HCT116 (cell line): Measurements from ENCODE around the gene KCNMB4. TPM values are rescaled to one million over a fixed set of nuclear protein-coding genes. Genes with fewer than 3 reads are reported as not detected.

Experiments
- ATAC-seq: fragments of 200-7000 bp; cut with Tn5 transposase; 2 replicates; pipeline ENCODE4 v1.9.1; 2020; ENCODE audit warnings: mild to moderate bottlenecking, moderate library complexity
- BruUV-seq: library from RNA; stranded (reverse); fragments of 400-500 nt; replicated peaks from 2 replicates; lab custom pipeline; 2021; lab: Mats Ljungman, UMichigan
- CTCF ChIA-PET: fragments of 300-600 bp; sonication (Branson Sonifier 250); formaldehyde crosslinking; loops from one replicate; lab custom pipeline; 2021; ENCODE audit warnings: antibody characterized with exemption; lab: Charles Lee
- POLR2A ChIA-PET: fragments of 300-600, 350-600 bp; sonication (Branson Sonifier 250); formaldehyde crosslinking; loops from one replicate; lab custom pipeline; 2021; ENCODE audit warnings: antibody characterized with exemption; lab: Charles Lee
- RAD21 ChIA-PET, 2 experiments: fragments of 300-600 bp; sonication (Branson Sonifier 250); formaldehyde crosslinking; loops; one replicate each; lab custom pipeline; 2023; ENCODE audit warnings: low total read pairs in 2 of 2; ENCODE audit not compliant: uncharacterized antibody in 2 of 2, unreplicated experiment in 2 of 2, low non-redundant PET in 1 of 2; lab: Charles Lee
- DNase-seq: peaks from one replicate; pipeline ENCODE4 v3.0.0-alpha.2; 2010; ENCODE audit warnings: low read depth, low spot score
- H2AFZ ChIP-seq: fragments of 200-600 bp; shearing (Covaris generic), sonication (generic); 2 replicates; pipeline ENCODE4 v1.6.1; 2017; ENCODE audit warnings: low read depth, mixed run types, mixed read lengths, antibody characterized with exemption, low read length; ENCODE audit not compliant: poor library complexity, severe bottlenecking
- H3K27ac ChIP-seq: 2 replicates; pipeline ENCODE4 v1.5.1; 2012; ENCODE audit warnings: low read depth, low read length
- H3K27me3 ChIP-seq: fragments of 200-600 bp; sonication (generic); 2 replicates; pipeline ENCODE4 v1.6.1; 2016; ENCODE audit warnings: mixed run types, low read length, mixed read lengths; ENCODE audit not compliant: insufficient read depth
- H3K36me3 ChIP-seq, 2 experiments: fragments of 200-500 bp in 1 of 2; fragments of 200-600 bp in 1 of 2; sonication (Bioruptor generic) in 1 of 2; sonication (generic) in 1 of 2; 2 replicates each; pipeline versions ENCODE4 v1.5.1 to v1.6.1; 2014 to 2016; ENCODE audit warnings: low read length in 2 of 2, inconsistent platforms in 1 of 2, mixed read lengths in 1 of 2, mixed run types in 1 of 2; ENCODE audit not compliant: insufficient read depth in 2 of 2, control insufficient read depth in 1 of 2
- H3K4me1 ChIP-seq, 2 experiments: fragments of 200-600 bp in 1 of 2; sonication (generic) in 1 of 2; 2 replicates each; pipeline versions ENCODE4 v1.5.1 to v1.6.1; 2012 to 2017; ENCODE audit warnings: low read length in 2 of 2, inconsistent platforms in 1 of 2, mild to moderate bottlenecking in 1 of 2, mixed read lengths in 1 of 2, mixed run types in 1 of 2, moderate library complexity in 1 of 2; ENCODE audit not compliant: insufficient read depth in 2 of 2, control insufficient read depth in 1 of 2
- H3K4me2 ChIP-seq: fragments of 200-600 bp; sonication (generic); 2 replicates; pipeline ENCODE4 v1.6.1; 2017; ENCODE audit warnings: mixed run types, low read length, mixed read lengths
- H3K4me3 ChIP-seq, 2 experiments: fragments of 200-600 bp in 1 of 2; sonication (generic) in 1 of 2; replicated peaks in 1 of 2; 2 replicates each; pipeline ENCODE4 v1.5.1; 2011 to 2016; ENCODE audit warnings: low read length in 2 of 2, control low read depth in 1 of 2, low read depth in 1 of 2, mild to moderate bottlenecking in 1 of 2, mixed read lengths in 1 of 2, mixed run types in 1 of 2
- H3K79me2 ChIP-seq: fragments of 200-600 bp; sonication (generic); 2 replicates; pipeline ENCODE4 v1.6.1; 2017; ENCODE audit warnings: mild to moderate bottlenecking, mixed run types, low read length, moderate library complexity, mixed read lengths; ENCODE audit not compliant: insufficient read depth
- H3K9ac ChIP-seq: fragments of 200-600 bp; sonication (generic); 2 replicates; pipeline ENCODE4 v1.6.1; 2016; ENCODE audit warnings: low read length, mixed read lengths
- H3K9me2 ChIP-seq: fragments of 200-600 bp; sonication (generic), shearing (Covaris generic); 2 replicates; pipeline ENCODE4 v1.6.1; 2017; ENCODE audit warnings: mixed run types, mild to moderate bottlenecking, moderate library complexity; ENCODE audit not compliant: insufficient read depth
- H3K9me3 ChIP-seq, 2 experiments: fragments of 200-500 bp in 1 of 2; fragments of 200-600 bp in 1 of 2; sonication (Bioruptor generic) in 1 of 2; sonication (generic) in 1 of 2; 2 replicates each; pipeline ENCODE4 v1.6.1; 2014 to 2017; ENCODE audit warnings: low read length in 2 of 2, mixed read lengths in 2 of 2, inconsistent platforms in 1 of 2, low read depth in 1 of 2, mild to moderate bottlenecking in 1 of 2, mixed run types in 1 of 2, moderate library complexity in 1 of 2; ENCODE audit not compliant: control insufficient read depth in 1 of 2, insufficient read depth in 1 of 2
- H4K20me1 ChIP-seq: fragments of 200-600 bp; sonication (generic), shearing (Covaris generic); 2 replicates; pipeline ENCODE4 v1.6.1; 2017; ENCODE audit warnings: mixed run types, mild to moderate bottlenecking, moderate library complexity; ENCODE audit not compliant: insufficient read depth
- CTCF ChIP-seq, 3 experiments: fragments of 200-600 bp in 1 of 3; sonication (generic) in 1 of 3; IDR thresholded peaks in 2 of 3; conservative IDR thresholded peaks in 1 of 3; 2 replicates each; pipeline ENCODE4 v1.5.1; 2012 to 2017; ENCODE audit warnings: low read depth in 2 of 3, low read length in 2 of 3, antibody characterized with exemption in 1 of 3, borderline replicate concordance in 1 of 3, control low read depth in 1 of 3, mild to moderate bottlenecking in 1 of 3, mixed read lengths in 1 of 3, mixed run types in 1 of 3, moderate library complexity in 1 of 3; ENCODE audit not compliant: insufficient read depth in 1 of 3
- EGR1 ChIP-seq: IDR thresholded peaks from 2 replicates; pipeline ENCODE4 v1.6.1; 2012; ENCODE audit warnings: low read depth
- ELF1 ChIP-seq: IDR thresholded peaks from 2 replicates; pipeline ENCODE4 v1.6.1; 2012; ENCODE audit warnings: low read depth, borderline replicate concordance
- EZH2 ChIP-seq: fragments of 200-600 bp; sonication (generic); IDR thresholded peaks from 2 replicates; pipeline ENCODE4 v1.6.1; 2017; ENCODE audit warnings: antibody characterized with exemption, mixed run types
- EZH2phosphoT487 ChIP-seq: fragments of 200-600 bp; IDR thresholded peaks from 2 replicates; pipeline ENCODE4 v1.6.1; 2018; ENCODE audit warnings: antibody characterized with exemption, borderline replicate concordance
- FOSL1 ChIP-seq: IDR thresholded peaks from 2 replicates; pipeline ENCODE4 v1.6.1; 2012; ENCODE audit warnings: low read depth
- JUND ChIP-seq: IDR thresholded peaks from 2 replicates; pipeline ENCODE4 v1.6.1; 2012
- POLR2A ChIP-seq: IDR thresholded peaks from 2 replicates; pipeline ENCODE4 v1.7.0; 2011; ENCODE audit warnings: borderline replicate concordance; ENCODE audit not compliant: insufficient read depth, insufficient read length; ENCODE audit errors: extremely low read depth
- POLR2AphosphoS5 ChIP-seq: IDR thresholded peaks from 2 replicates; pipeline ENCODE4 v1.6.1; 2011; ENCODE audit warnings: mild to moderate bottlenecking, low read depth, low read length, moderate library complexity
- RAD21 ChIP-seq: IDR thresholded peaks from 2 replicates; pipeline ENCODE4 v1.6.1; 2012; ENCODE audit warnings: low read depth, mild to moderate bottlenecking
- SIN3A ChIP-seq: IDR thresholded peaks from 2 replicates; pipeline ENCODE4 v1.6.1; 2012; ENCODE audit warnings: low read depth
- SP1 ChIP-seq: IDR thresholded peaks from 2 replicates; pipeline ENCODE4 v1.6.1; 2012; ENCODE audit warnings: low read depth
- TCF7L2 ChIP-seq: IDR thresholded peaks from 2 replicates; pipeline ENCODE4 v1.7.0; 2011; ENCODE audit warnings: borderline replicate concordance, inconsistent platforms; ENCODE audit not compliant: insufficient read depth, insufficient read length; ENCODE audit errors: extremely low read depth
- YY1 ChIP-seq: IDR thresholded peaks from 2 replicates; pipeline ENCODE4 v1.6.1; 2011; ENCODE audit warnings: low read length, low read depth, moderate library complexity, mild to moderate bottlenecking; ENCODE audit not compliant: insufficient replicate concordance; ENCODE audit errors: extremely low read depth
- ZFX ChIP-seq: fragments of 450-650 bp; IDR thresholded peaks from 2 replicates; pipeline ENCODE4 v1.6.1; 2017
- ZNF274 ChIP-seq: fragments of 200-500 bp; sonication (Bioruptor generic); IDR thresholded peaks from 2 replicates; pipeline ENCODE4 v1.6.1; 2014; ENCODE audit warnings: mild to moderate bottlenecking, low read depth, low read length, inconsistent platforms
- intact Hi-C: fragments of 100-400 bp; cut with micrococcal nuclease; formaldehyde crosslinking; loops from 2 replicates; pipeline ENCODE4 v1.10.0; 2022
- total RNA-seq: library from RNA; stranded (reverse); gene quantifications from one replicate; pipeline ENCODE4 v1.2.1, GENCODE V29; 2021; ENCODE audit not compliant: unreplicated experiment
- TF ChIP-seq, protein P1 (sequence below): IDR thresholded peaks from 2 replicates; pipeline ENCODE4 v1.6.1; 2012

The KCNMB4 gene
- total RNA-seq, 1 experiment from 2014 or later: 5.0 TPM

DNA sequence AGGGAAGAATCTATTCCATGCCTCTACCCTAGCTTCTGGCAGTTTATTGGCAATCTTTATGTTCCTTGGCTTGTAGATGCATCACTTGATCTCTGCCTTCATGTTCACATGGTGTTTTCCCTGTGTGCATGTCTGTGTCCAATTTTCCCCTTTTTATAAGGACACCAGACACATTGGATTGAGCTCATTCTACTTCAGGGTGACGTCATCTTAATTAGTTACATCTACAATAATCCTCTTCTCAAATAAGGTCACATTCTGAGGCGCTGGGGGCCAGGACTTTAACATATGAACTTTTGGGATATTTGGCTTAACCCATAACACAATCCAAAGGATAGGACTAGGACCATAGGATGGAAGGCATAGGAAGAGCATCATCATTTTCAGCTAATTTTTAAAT, 101.4 kb downstream of the KCNMB4 start:
- no peaks in the 10 kb centered on the region for H4K20me1 ChIP-seq
- 0 out of 2 replicates have a peak overlapping the region, but pooled peaks have one; percentile 70 for H3K9ac ChIP-seq
- H3K9me3 ChIP-seq: peaks cover 10 to 11% of the 10 kb centered on the region in 2 experiments; a peak in 3 of 4 replicates
- H3K9me2 ChIP-seq: no peaks in the 10 kb centered on the region
- RAD21 ChIA-PET: no interaction called here
- no peaks in the 10 kb centered on the region for H3K27me3 ChIP-seq
- H3K79me2 ChIP-seq: peaks cover 36% of the 10 kb centered on the region
- no peak overlapping the region for H3K27ac ChIP-seq
- intact Hi-C loops: no loop called here
- H3K4me2 ChIP-seq: peak overlapping the region; percentile 88
- DNase-seq: no peak
- TF ChIP-seq TCF7L2 (no peak), ELF1 (no peak), SP1 (no peak), POLR2A (no peak), ZNF274 (no peak), POLR2AphosphoS5 (no peak)
- TF ChIP-seq, protein P1, sequence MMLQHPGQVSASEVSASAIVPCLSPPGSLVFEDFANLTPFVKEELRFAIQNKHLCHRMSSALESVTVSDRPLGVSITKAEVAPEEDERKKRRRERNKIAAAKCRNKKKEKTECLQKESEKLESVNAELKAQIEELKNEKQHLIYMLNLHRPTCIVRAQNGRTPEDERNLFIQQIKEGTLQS: no peak
- TF ChIP-seq, all 23 proteins: peak for 0
- POLR2A ChIA-PET: no interaction called here
- peak overlapping the region; percentile 86 for H2AFZ ChIP-seq
- CTCF ChIA-PET: no interaction called here
- ATAC-seq: peak; percentile 47
- H3K4me3 ChIP-seq: peak overlapping the region in 1 of 2 experiments; percentile 95; a peak in 3 of 4 replicates
- H3K4me1 ChIP-seq: peaks cover 0 to 14% of the 10 kb centered on the region in 2 experiments; a peak in 3 of 4 replicates
- no TSS peak for BruUV-seq
- H3K36me3 ChIP-seq: no peaks in the 10 kb centered on the region

- no peaks in the 10 kb centered on the region for H3K36me3 ChIP-seq
- peak overlapping the region; percentile 81 to 95 for H3K4me3 ChIP-seq
- BruUV-seq: TSS peak; percentile 53
- ChIA-PET CTCF (no interaction called here), POLR2A (no interaction called here), RAD21 (no interaction called here)
- H3K4me2 ChIP-seq: peak overlapping the region; percentile 88
- peak overlapping the region; percentile 86 for H2AFZ ChIP-seq
- H3K9ac ChIP-seq: peak overlapping the region; percentile 70
- H4K20me1 ChIP-seq: no peaks in the 10 kb centered on the region
- peaks cover 0 to 14% of the 10 kb centered on the region in 2 experiments; a peak in 3 of 4 replicates for H3K4me1 ChIP-seq
- peak; percentile 47 for DNase-seq
- H3K27me3 ChIP-seq: no peaks in the 10 kb centered on the region
- peaks cover 36% of the 10 kb centered on the region for H3K79me2 ChIP-seq
- no peaks in the 10 kb centered on the region for H3K9me2 ChIP-seq
- peaks cover 10 to 11% of the 10 kb centered on the region in 2 experiments; a peak in 3 of 4 replicates for H3K9me3 ChIP-seq
- peak overlapping the region; percentile 46 for H3K27ac ChIP-seq
- peak; percentile 99 for ATAC-seq
- intact Hi-C loops: no loop called here
- TF ChIP-seq SIN3A: no peak
- TF ChIP-seq ZFX: peak; percentile 36; the same call in 1 of the 2 replicates
- peak; percentile 93 for TF ChIP-seq POLR2AphosphoS5
- TF ChIP-seq EZH2: no peak
- no peak for TF ChIP-seq TCF7L2
- no peak for TF ChIP-seq EGR1
- TF ChIP-seq CTCF (IDR thresholded peaks at IDR 0.05 in 2 of 3, conservative IDR thresholded peaks at IDR 0.05 in 1 of 3; ENCODE audit: borderline replicate concordance in 1 of 3, insufficient read depth in 1 of 3, low read depth in 2 of 3, low read length in 2 of 3): no peak
- no peak for TF ChIP-seq YY1
- no peak for TF ChIP-seq EZH2phosphoT487
- TF ChIP-seq JUND: no peak
- TF ChIP-seq ELF1: peak; percentile 70
- no peak for TF ChIP-seq FOSL1
- TF ChIP-seq SP1: no peak
- TF ChIP-seq, protein P1: no peak
- peak; percentile 6; the same call in 1 of the 2 replicates for TF ChIP-seq RAD21
- TF ChIP-seq ZNF274: no peak
These were observed 102.0 kb downstream of the KCNMB4 start for GRCh38 chr12:70467918-70468733.
